Measurements from ENCODE around the gene FAM163B.

FAM163B gene

DNA sequence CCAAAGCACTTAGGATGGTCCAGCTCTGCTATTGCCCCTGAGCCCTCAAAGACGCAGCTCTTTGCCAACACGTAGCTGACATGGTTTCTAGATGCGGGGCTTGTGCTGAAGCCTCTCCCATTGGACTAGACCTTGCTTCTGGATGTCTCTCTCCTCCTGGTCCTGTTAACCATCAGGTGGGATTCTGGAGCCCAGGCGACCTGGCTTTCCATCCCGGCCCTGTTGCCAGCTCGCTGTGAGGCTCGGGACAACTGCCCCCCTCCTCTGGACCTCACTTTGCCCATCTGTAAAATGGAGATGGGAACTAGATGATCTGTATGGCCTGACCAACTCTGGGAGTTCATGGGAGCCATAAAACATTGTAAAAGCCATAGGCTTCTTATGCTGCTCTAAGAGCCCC lies 31.0 kb upstream of the FAM163B start:
- TF ChIP-seq, protein P1, sequence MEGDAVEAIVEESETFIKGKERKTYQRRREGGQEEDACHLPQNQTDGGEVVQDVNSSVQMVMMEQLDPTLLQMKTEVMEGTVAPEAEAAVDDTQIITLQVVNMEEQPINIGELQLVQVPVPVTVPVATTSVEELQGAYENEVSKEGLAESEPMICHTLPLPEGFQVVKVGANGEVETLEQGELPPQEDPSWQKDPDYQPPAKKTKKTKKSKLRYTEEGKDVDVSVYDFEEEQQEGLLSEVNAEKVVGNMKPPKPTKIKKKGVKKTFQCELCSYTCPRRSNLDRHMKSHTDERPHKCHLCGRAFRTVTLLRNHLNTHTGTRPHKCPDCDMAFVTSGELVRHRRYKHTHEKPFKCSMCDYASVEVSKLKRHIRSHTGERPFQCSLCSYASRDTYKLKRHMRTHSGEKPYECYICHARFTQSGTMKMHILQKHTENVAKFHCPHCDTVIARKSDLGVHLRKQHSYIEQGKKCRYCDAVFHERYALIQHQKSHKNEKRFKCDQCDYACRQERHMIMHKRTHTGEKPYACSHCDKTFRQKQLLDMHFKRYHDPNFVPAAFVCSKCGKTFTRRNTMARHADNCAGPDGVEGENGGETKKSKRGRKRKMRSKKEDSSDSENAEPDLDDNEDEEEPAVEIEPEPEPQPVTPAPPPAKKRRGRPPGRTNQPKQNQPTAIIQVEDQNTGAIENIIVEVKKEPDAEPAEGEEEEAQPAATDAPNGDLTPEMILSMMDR (IDR thresholded peaks at IDR 0.05; ENCODE audit: control insufficient read depth, insufficient read depth, low read depth, low read length, missing control alignments), result no peak
- no peak overlapping the region for H3K4me3 ChIP-seq (ENCODE audit: control insufficient read depth, low read depth, low read length)
- DNase-seq (ENCODE audit: low read depth), result no peak

DNA sequence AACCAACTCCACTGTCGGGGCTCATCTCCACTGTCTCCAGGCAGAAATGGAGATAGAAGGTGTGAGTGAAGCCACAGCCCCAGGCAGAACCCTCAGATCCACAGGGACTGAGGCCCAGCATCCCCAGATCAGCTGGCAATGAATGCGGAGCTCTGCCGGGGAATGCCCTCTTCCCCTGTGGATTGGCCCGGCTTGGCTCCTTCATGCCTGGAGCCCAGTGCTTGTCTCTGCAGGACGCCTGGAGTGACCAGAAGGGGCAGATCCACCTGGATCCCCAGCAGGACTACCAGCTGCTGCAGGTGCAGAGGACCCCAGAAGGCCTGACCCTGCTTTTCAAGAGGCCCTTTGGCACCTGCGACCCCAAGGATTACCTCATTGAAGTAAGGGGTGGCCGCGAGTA lies 30.4 kb upstream of the FAM163B start:
- no peak overlapping the region for H3K4me3 ChIP-seq (ENCODE audit: control insufficient read depth, low read depth, low read length)
- TF ChIP-seq, protein P1 (IDR thresholded peaks at IDR 0.05; ENCODE audit: control insufficient read depth, insufficient read depth, low read depth, low read length, missing control alignments), result no peak
- no peak for DNase-seq (ENCODE audit: low read depth)

DNA sequence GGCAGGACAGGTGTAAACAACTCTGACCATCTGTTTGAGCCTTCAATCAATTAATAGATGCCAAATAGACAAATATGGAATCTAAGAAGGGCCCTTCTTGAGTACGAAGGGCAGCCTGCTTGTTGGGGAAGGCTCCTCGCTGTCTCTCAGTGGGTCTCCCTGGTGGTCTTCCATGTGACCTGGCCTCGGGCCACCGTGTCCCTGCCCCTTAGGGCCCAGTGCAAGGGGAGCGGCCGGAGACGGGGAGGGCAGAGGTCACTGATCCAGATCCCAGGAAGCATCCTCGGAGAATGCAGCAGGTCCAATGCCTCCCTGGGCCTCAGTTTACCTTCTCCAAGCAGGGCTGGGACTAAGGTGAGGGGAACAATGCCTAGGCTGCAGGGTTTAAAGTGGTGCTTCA lies 29.5 kb upstream of the FAM163B start:
- H3K4me3 ChIP-seq (ENCODE audit: control insufficient read depth, low read depth, low read length), result no peak overlapping the region
- DNase-seq (ENCODE audit: low read depth), result no peak
- TF ChIP-seq, protein P1 (IDR thresholded peaks at IDR 0.05; ENCODE audit: control insufficient read depth, insufficient read depth, low read depth, low read length, missing control alignments), result no peak

DNA sequence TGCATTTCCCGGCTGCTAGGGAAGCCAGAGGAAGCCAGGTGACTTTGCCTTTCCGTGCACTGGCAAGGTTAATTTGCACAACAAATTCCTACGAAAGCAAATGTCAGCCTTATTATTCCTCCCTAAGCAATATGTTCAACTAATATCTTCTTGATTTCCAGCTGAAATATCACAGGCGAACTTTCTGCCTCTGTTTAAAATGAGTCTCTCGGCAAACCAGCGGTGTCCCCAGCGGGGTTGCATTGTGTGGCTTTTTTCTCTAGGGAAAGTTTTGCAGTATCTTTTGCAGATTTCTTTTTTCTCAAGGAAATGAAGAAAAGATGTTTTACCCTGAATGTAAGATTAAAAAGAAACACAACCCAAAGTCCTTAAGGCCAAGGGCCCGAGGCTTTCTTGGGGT lies 28.9 kb upstream of the FAM163B start:
- TF ChIP-seq, protein P1 (IDR thresholded peaks at IDR 0.05; ENCODE audit: control insufficient read depth, insufficient read depth, low read depth, low read length, missing control alignments), result no peak
- H3K4me3 ChIP-seq (ENCODE audit: control insufficient read depth, low read depth, low read length), result no peak overlapping the region
- DNase-seq (ENCODE audit: low read depth), result no peak

DNA sequence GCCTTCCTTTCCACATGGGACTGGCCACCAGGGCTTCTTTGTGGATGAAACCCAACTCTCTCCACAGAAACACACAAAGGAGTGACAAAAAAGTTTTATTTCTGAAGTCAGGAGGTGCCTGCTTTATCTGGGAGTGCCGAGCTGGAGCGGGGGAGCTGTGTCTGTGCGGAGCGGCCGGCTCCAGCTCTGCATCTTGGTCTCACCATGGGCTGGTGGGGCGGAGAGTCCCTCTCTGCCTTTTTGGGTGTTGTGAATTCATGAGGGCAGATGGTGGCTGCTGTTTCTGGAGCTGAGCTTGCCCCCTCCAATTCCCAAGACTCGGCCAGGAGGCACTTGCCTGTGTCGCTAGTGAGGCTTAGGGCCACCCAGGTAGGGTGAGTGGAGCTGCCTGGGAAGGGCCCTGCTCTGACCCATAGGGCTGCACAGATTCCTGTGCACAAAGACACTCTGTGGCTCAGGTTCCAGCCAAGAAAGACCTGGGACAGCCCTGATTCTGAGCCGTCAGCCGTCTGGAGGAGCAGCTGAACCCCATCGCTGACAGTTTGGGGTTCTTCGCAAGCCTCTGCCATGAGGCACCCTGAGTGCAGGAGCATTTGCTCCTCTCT lies 28.4 kb upstream of the FAM163B start:
- no peak overlapping the region for H3K4me3 ChIP-seq (ENCODE audit: control insufficient read depth, low read depth, low read length)
- TF ChIP-seq, protein P1 (IDR thresholded peaks at IDR 0.05; ENCODE audit: control insufficient read depth, insufficient read depth, low read depth, low read length, missing control alignments), result no peak
- no peak for DNase-seq (ENCODE audit: low read depth)

DNA sequence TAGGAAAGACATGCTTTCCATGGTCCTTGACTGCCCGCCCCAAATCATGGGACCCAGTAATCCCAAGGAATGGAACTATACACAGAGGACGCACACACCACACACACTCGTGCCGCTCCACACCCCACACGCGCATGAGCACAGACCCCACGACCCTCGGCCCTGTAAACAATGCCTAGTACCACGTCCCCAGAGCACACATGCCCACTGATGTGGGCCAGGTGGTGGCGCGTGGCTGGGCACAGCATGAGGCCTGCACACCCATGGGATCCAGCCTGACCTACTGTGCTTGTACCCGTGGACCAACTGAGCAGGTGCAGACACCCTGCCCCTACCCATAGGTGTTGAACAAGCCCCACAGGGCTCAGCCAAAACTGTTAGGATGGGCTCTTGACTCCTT lies 27.7 kb upstream of the FAM163B start:
- H3K4me3 ChIP-seq (ENCODE audit: control insufficient read depth, low read depth, low read length), result no peak overlapping the region
- DNase-seq (ENCODE audit: low read depth), result no peak
- TF ChIP-seq, protein P1 (IDR thresholded peaks at IDR 0.05; ENCODE audit: control insufficient read depth, insufficient read depth, low read depth, low read length, missing control alignments), result no peak
